ENCODE measurements around the gene MARK3. TPM values are rescaled to one million over a fixed set of nuclear protein-coding genes. Genes with fewer than 3 reads are reported as not detected.
A peak's percentile ranks its signal among the peaks of the same experiment; 100 is the strongest.

MARK3 gene
- total and polyA plus RNA-seq, 2 of the 13 experiments (the other 11 are each of a cell fraction or from before 2014, with no cell fraction given), result 47.7 to 56.6 TPM

DNA sequence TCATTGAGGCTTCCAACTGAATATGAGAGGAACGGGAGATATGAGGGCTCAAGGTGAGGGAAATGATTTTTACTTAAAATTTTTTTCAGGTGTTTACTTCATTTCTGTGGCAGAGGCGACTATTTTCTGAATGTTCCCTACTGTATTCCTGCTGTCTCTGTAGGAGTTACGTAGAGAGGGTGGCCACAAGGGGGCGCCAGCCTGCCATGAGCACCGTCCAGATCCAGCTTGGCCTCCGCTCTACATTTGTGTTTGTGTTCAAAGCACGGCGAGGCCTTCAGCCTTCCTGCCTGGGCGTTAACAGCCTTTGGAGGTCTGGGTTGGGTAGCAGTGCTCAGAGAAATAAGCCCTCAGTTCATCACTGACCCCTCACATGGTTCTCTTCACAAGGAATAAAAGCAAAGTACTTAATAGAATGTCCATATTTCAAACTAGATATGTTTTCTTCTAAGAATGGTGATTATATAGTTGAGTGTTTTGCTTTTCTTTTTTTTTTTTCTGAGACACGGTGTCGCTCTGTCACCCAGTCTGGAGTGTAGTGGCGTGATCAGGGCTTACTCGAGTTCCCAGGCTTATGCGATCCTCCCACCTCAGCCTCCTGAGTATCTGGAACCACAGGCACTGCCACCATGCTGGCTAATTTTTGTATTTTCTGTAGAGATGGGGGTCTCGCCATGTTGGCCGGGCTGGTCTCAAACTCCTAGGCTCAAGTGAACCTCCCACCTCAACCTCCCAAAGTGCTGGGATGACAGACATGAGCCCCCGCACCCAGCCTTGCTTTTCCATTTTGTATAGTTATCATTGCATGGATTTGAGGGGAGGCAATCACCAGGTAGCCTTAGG is 115.2 kb downstream of the MARK3 start (continued):
- no peak for TF ChIP-seq MYC (CRISPR knock-in tag; IDR thresholded peaks at IDR 0.05; ENCODE audit: borderline replicate concordance)
- TF ChIP-seq ZNF513 (CRISPR knock-in tag; conservative IDR thresholded peaks at IDR 0.05), result no peak
- peak; percentile 37; the same call in 1 of the 2 replicates for TF ChIP-seq TBX2 (CRISPR knock-in tag; IDR thresholded peaks at IDR 0.05; ENCODE audit: borderline replicate concordance)
- peak; percentile 87 for TF ChIP-seq PPARG (CRISPR knock-in tag; conservative IDR thresholded peaks at IDR 0.05)
- no peak for TF ChIP-seq ZNF788 (CRISPR knock-in tag; IDR thresholded peaks at IDR 0.05; ENCODE audit: borderline replicate concordance)
- TF ChIP-seq HNF4G (IDR thresholded peaks at IDR 0.05; ENCODE audit: borderline replicate concordance, low read depth, low read length), result no peak
- no peak for TF ChIP-seq HNF4G (CRISPR knock-in tag; IDR thresholded peaks at IDR 0.05; ENCODE audit: borderline replicate concordance, low read depth)
- peak; percentile 40 to 71; a peak in 2 of 4 replicates for TF ChIP-seq HMGXB4 (CRISPR knock-in tag; IDR thresholded peaks at IDR 0.05; ENCODE audit: borderline replicate concordance in 1 of 2, low read depth in 1 of 2)
- TF ChIP-seq FOSL2 (CRISPR knock-in tag; IDR thresholded peaks at IDR 0.05), result peak; percentile 25; the same call in 1 of the 2 replicates
- peak; percentile 29; the same call in 1 of the 2 replicates for TF ChIP-seq RXRA (CRISPR knock-in tag; IDR thresholded peaks at IDR 0.05)
- peak; percentile 47; the same call in 1 of the 2 replicates for TF ChIP-seq ZFY (CRISPR knock-in tag; IDR thresholded peaks at IDR 0.05)
- no peak for TF ChIP-seq ZNF563 (CRISPR knock-in tag; IDR thresholded peaks at IDR 0.05)
- 0 out of 2 replicates have a peak, but pooled peaks have one; percentile 32 for TF ChIP-seq ZNF772 (CRISPR knock-in tag; IDR thresholded peaks at IDR 0.05)
- TF ChIP-seq CBX5 (CRISPR knock-in tag; IDR thresholded peaks at IDR 0.05; ENCODE audit: borderline replicate concordance), result no peak; the same call in 1 of the 2 replicates
- no peak for TF ChIP-seq NRL (CRISPR knock-in tag; IDR thresholded peaks at IDR 0.05; ENCODE audit: borderline replicate concordance)
- TF ChIP-seq E2F1 (CRISPR knock-in tag; IDR thresholded peaks at IDR 0.05), result no peak
- no peak for TF ChIP-seq ZNF33B (CRISPR knock-in tag; IDR thresholded peaks at IDR 0.05)
- 0 out of 2 replicates have a peak, but pooled peaks have one; percentile 10 for TF ChIP-seq SP5 (CRISPR knock-in tag; IDR thresholded peaks at IDR 0.05; ENCODE audit: borderline replicate concordance, low read depth)
- TF ChIP-seq HOXA5 (CRISPR knock-in tag; IDR thresholded peaks at IDR 0.05), result no peak
- TF ChIP-seq KAT8 (CRISPR knock-in tag; IDR thresholded peaks at IDR 0.05), result no peak
- TF ChIP-seq, protein P1, sequence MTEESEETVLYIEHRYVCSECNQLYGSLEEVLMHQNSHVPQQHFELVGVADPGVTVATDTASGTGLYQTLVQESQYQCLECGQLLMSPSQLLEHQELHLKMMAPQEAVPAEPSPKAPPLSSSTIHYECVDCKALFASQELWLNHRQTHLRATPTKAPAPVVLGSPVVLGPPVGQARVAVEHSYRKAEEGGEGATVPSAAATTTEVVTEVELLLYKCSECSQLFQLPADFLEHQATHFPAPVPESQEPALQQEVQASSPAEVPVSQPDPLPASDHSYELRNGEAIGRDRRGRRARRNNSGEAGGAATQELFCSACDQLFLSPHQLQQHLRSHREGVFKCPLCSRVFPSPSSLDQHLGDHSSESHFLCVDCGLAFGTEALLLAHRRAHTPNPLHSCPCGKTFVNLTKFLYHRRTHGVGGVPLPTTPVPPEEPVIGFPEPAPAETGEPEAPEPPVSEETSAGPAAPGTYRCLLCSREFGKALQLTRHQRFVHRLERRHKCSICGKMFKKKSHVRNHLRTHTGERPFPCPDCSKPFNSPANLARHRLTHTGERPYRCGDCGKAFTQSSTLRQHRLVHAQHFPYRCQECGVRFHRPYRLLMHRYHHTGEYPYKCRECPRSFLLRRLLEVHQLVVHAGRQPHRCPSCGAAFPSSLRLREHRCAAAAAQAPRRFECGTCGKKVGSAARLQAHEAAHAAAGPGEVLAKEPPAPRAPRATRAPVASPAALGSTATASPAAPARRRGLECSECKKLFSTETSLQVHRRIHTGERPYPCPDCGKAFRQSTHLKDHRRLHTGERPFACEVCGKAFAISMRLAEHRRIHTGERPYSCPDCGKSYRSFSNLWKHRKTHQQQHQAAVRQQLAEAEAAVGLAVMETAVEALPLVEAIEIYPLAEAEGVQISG (CRISPR knock-in tag; IDR thresholded peaks at IDR 0.05), result peak; percentile 85
- TF ChIP-seq SMAD9 (CRISPR knock-in tag; IDR thresholded peaks at IDR 0.05), result no peak
- no peak for TF ChIP-seq ZNF605 (CRISPR knock-in tag; IDR thresholded peaks at IDR 0.05)
